Measurements from ENCODE around the gene CYP3A5.

DNA sequence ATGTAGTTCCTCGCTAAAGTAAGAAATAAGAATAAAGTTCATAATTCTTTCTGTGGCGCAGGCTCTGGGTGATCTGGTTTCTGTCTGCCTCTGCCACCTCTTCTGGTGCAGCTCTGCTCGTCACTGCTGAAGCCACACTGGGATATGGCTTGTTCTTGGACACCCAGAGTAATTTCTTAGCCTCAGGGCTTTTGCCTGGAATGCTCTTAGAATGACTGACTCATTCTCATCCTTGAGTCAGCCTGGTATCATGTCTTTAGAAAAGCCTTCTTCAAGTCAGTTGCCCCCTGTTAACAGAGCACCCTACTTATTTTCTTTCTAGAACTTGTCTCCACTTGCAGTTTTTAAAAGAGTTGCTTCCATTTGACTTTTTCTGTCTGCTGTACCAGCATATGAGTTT lies 61.1 kb downstream of the CYP3A5 start:
- TF ChIP-seq CTCF (IDR thresholded peaks at IDR 0.05; ENCODE audit: control extremely low read depth in 1 of 3, insufficient read depth in 1 of 3, low read depth in 1 of 3, low read length in 3 of 3) (no peak), NRF1 (IDR thresholded peaks at IDR 0.05; ENCODE audit: low read depth, low read length) (no peak), CTBP2 (IDR thresholded peaks at IDR 0.05; ENCODE audit: borderline replicate concordance, insufficient read depth, insufficient read length, low read length) (no peak), SIN3A (conservative IDR thresholded peaks at IDR 0.05 in 1 of 2, IDR thresholded peaks at IDR 0.05 in 1 of 2; ENCODE audit: low read depth in 1 of 2, low read length in 2 of 2) (no peak), EP300 (IDR thresholded peaks at IDR 0.05; ENCODE audit: borderline replicate concordance in 1 of 2, low read depth in 2 of 2, low read length in 2 of 2) (no peak), JUND (IDR thresholded peaks at IDR 0.05; ENCODE audit: low read length) (no peak), CREB1 (IDR thresholded peaks at IDR 0.05) (no peak), ATF2 (IDR thresholded peaks at IDR 0.05; ENCODE audit: low read length) (no peak), MAX (IDR thresholded peaks at IDR 0.05) (no peak), POLR2AphosphoS5 (IDR thresholded peaks at IDR 0.05; ENCODE audit: low read depth, low read length) (no peak), POLR2A (IDR thresholded peaks at IDR 0.05; ENCODE audit: control extremely low read depth in 1 of 2, low read depth in 2 of 2, low read length in 2 of 2) (no peak)

Measured in H1 (cell line).